Tibial artery (tissue), 4 donors: ENCODE results near the gene BHLHE23.

Source experiments
- DNase-seq, 2 donors: peaks; one replicate each; pipeline ENCODE4 v3.0.0-alpha.2; 2019
- H3K27ac ChIP-seq, 2 donors: fragments of 200-600 bp; sonication (generic) in 1 of 2; 1 replicate in 1 of 2; 2 replicates in 1 of 2; pipeline ENCODE4 v1.5.1; 2018 to 2019; ENCODE audit warnings: mild to moderate bottlenecking in 1 of 2
- H3K27me3 ChIP-seq, 2 donors: fragments of 200-600 bp; sonication (generic) in 1 of 2; one replicate each; pipeline versions ENCODE4 v1.5.1 to v1.6.0; 2016 to 2019
- H3K36me3 ChIP-seq, 3 donors: fragments of 200-600 bp; sonication (generic) in 2 of 3; one replicate each; pipeline ENCODE4 v1.5.1; 2016 to 2019; ENCODE audit warnings: mild to moderate bottlenecking in 2 of 3
- H3K4me1 ChIP-seq, 4 donors: fragments of 200-600 bp; sonication (generic) in 2 of 4; 1 replicate in 3 of 4; 2 replicates in 1 of 4; pipeline ENCODE4 v1.5.1; 2016 to 2019
- H3K4me3 ChIP-seq, 2 donors: fragments of 200-600 bp; sonication (generic) in 1 of 2; 1 replicate in 1 of 2; 2 replicates in 1 of 2; pipeline ENCODE4 v1.5.1; 2018 to 2019; ENCODE audit warnings: mild to moderate bottlenecking in 2 of 2
- H3K9me3 ChIP-seq, 3 donors: fragments of 200-600 bp; sonication (generic) in 1 of 3; one replicate each; pipeline ENCODE4 v1.5.1; 2016 to 2019
- intact Hi-C: fragments of 100-400 bp; cut with DNase I; formaldehyde crosslinking; loops from one replicate; pipeline ENCODE4 v1.15.0; 2023; ENCODE audit warnings: low total_unique reads
- TF ChIP-seq, protein P1 (sequence below), 2 experiments: fragments of 200-600 bp in 1 of 2; fragments of 450-650 bp in 1 of 2; IDR thresholded peaks; one replicate each; pipeline ENCODE4 v1.5.1; 2017 to 2019; ENCODE audit warnings: antibody characterized with exemption in 2 of 2, mild to moderate bottlenecking in 1 of 2, moderate library complexity in 1 of 2

The BHLHE23 gene

GRCh38 chr20:63017076-63017825 is 10.5 kb upstream of the BHLHE23 start:
- no peaks in the 10 kb centered on the region for H3K4me1 ChIP-seq
- no peak overlapping the region for H3K4me3 ChIP-seq
- no peaks in the 10 kb centered on the region for H3K36me3 ChIP-seq
- no peak for DNase-seq
- peaks cover 3 to 34% (median 28%) of the 10 kb centered on the region in 3 donors for H3K9me3 ChIP-seq
- H3K27me3 ChIP-seq = peaks cover 0 to 81% of the 10 kb centered on the region in 2 donors
- no peak overlapping the region for H3K27ac ChIP-seq
- intact Hi-C loops = no loop called here
- TF ChIP-seq, protein P1, sequence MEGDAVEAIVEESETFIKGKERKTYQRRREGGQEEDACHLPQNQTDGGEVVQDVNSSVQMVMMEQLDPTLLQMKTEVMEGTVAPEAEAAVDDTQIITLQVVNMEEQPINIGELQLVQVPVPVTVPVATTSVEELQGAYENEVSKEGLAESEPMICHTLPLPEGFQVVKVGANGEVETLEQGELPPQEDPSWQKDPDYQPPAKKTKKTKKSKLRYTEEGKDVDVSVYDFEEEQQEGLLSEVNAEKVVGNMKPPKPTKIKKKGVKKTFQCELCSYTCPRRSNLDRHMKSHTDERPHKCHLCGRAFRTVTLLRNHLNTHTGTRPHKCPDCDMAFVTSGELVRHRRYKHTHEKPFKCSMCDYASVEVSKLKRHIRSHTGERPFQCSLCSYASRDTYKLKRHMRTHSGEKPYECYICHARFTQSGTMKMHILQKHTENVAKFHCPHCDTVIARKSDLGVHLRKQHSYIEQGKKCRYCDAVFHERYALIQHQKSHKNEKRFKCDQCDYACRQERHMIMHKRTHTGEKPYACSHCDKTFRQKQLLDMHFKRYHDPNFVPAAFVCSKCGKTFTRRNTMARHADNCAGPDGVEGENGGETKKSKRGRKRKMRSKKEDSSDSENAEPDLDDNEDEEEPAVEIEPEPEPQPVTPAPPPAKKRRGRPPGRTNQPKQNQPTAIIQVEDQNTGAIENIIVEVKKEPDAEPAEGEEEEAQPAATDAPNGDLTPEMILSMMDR (IDR thresholded peaks at IDR 0.05) = no peak

GRCh38 chr20:63016514-63017075 is 9.8 kb upstream of the BHLHE23 start:
- Histone ChIP-seq H3K4me3 (no peak overlapping the region), H3K9me3 (peaks cover 3 to 34% (median 28%) of the 10 kb centered on the region in 3 donors), H3K27me3 (peaks cover 0 to 76% of the 10 kb centered on the region in 2 donors), H3K36me3 (no peaks in the 10 kb centered on the region), H3K4me1 (no peaks in the 10 kb centered on the region), H3K27ac (no peak overlapping the region)
- TF ChIP-seq, protein P1 (IDR thresholded peaks at IDR 0.05) = no peak
- intact Hi-C loops = no loop called here
- no peak for DNase-seq

DNA sequence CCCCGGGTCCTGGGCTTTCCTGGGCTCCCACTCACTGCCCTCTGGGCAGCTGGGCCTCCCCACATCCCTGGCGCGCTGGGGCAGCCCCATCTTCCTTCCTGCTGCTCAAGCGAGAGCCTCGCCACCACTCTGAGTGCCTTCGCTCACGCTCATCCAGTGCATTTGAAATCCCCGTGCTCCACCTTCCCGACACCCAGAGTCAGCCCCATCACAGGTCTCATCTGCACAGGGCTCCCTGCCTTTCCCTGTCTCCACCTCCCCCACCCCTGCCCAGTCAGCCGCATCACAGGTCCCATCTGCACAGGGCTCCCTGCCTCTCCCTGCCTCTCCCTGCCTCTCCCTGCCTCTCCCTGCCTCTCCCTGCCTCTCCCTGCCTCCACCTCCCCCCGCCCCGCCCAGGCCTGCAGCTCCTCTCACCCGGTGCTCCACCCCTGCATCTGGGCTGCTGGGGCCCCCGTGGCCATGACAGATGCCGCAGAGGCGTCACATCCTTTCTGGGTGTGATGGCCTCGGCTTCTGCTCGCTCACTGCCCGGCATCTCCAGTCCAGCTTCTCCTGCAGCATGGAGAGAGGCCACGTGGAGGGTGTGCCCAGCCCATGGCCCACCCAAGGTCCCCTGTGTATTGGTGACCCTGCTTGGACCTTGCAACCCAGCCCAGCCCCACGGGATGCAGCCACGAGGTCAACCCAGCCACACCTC is 9.0 kb upstream of the BHLHE23 start:
- intact Hi-C loops = no loop called here
- TF ChIP-seq, protein P1 (IDR thresholded peaks at IDR 0.05) = no peak
- Histone ChIP-seq H3K27me3 (peaks cover 0 to 76% of the 10 kb centered on the region in 2 donors), H3K36me3 (no peaks in the 10 kb centered on the region), H3K4me1 (no peaks in the 10 kb centered on the region), H3K4me3 (no peak overlapping the region), H3K9me3 (peaks cover 3 to 32% (median 23%) of the 10 kb centered on the region in 3 donors), H3K27ac (no peak overlapping the region)
- no peak for DNase-seq

- peaks cover 0 to 75% of the 10 kb centered on the region in 2 donors for H3K27me3 ChIP-seq
Measured at GRCh38 chr20:63015147-63015661, 8.4 kb upstream of the BHLHE23 start.

DNA sequence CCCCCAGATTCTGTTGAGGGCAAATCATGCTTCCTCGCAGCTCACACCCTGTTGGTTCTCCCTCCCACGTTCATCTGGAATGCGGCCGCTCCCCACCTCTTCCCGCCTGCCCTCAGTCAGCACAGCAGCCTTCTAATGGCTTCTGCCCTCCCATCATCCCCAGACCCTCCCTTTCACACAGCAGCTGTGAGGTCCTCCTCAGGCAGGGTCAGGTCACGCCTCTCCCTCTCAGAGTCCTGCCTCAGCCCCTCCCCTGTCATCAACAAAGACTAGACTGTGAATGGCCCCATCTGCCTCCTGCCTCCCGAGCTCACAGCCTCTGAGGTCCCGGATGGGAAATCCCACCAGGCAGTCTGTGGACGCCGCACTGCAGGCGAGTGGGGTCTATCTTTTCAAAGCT is 7.9 kb upstream of the BHLHE23 start:
- peaks cover 0 to 77% of the 10 kb centered on the region in 2 donors for H3K27me3 ChIP-seq
- intact Hi-C loops = no loop called here
- no peak for DNase-seq
- H3K36me3 ChIP-seq = no peaks in the 10 kb centered on the region
- H3K9me3 ChIP-seq = peaks cover 0 to 23% (median 16%) of the 10 kb centered on the region in 3 donors
- H3K4me1 ChIP-seq = no peaks in the 10 kb centered on the region
- no peak overlapping the region for H3K4me3 ChIP-seq
- H3K27ac ChIP-seq = no peak overlapping the region
- TF ChIP-seq, protein P1 (IDR thresholded peaks at IDR 0.05) = no peak

More at GRCh38 chr20:63015147-63015661, 8.4 kb upstream of the BHLHE23 start:
- Histone ChIP-seq H3K4me3 (no peak overlapping the region), H3K9me3 (peaks cover under 1 to 25% (median 17%) of the 10 kb centered on the region in 3 donors), H3K27ac (no peak overlapping the region), H3K4me1 (no peaks in the 10 kb centered on the region), H3K36me3 (no peaks in the 10 kb centered on the region)
- intact Hi-C loops = no loop called here
- no peak for DNase-seq
- TF ChIP-seq, protein P1 (IDR thresholded peaks at IDR 0.05) = no peak
